NCI-H187 treated with DMSO at 0.1 percent for 48 hours (cell line): Measurements from ENCODE around the gene MT1H.

Experiments
- DNase-seq: peaks from one replicate; lab custom pipeline; 2025; lab: John Stamatoyannopoulos, UW

Gene MT1H

GRCh38 chr16:56636616-56637413, 32.8 kb upstream of the MT1H start:
- no peak for DNase-seq

GRCh38 chr16:56637814-56638750, 31.5 kb upstream of the MT1H start, which contains the start of gene MT1A:
Gene MT1A, plus strand, starts transcription at chr16:56638666. Its CDS starts 73 bp downstream, at chr16:56638739.
- no peak for DNase-seq

- DNase-seq = no peak
Measured at GRCh38 chr16:56639045-56639444, 30.6 kb upstream of the MT1H start.

GRCh38 chr16:56640076-56640475, 29.5 kb upstream of the MT1H start:
- no peak for DNase-seq

- DNase-seq = no peak
Measured at GRCh38 chr16:56641166-56641565, 28.4 kb upstream of the MT1H start.

GRCh38 chr16:56643080-56643778, 26.4 kb upstream of the MT1H start:
- no peak for DNase-seq

- no peak for DNase-seq
Measured at GRCh38 chr16:56643833-56644232, 25.8 kb upstream of the MT1H start.

GRCh38 chr16:56645311-56645710, 24.3 kb upstream of the MT1H start:
- no peak for DNase-seq

GRCh38 chr16:56645838-56646237, 23.8 kb upstream of the MT1H start:
- no peak for DNase-seq

- DNase-seq = no peak
Measured at GRCh38 chr16:56647641-56648431, 21.8 kb upstream of the MT1H start.

GRCh38 chr16:56649271-56649670, 20.3 kb upstream of the MT1H start:
- DNase-seq = no peak

- DNase-seq = no peak
Measured at GRCh38 chr16:56649820-56650219, 19.8 kb upstream of the MT1H start.

GRCh38 chr16:56651586-56651985, 18.0 kb upstream of the MT1H start, which contains the start of gene MT1B:
Gene MT1B, plus strand, starts transcription at chr16:56651886. Its CDS starts 68 bp downstream, at chr16:56651954.
- no peak for DNase-seq

GRCh38 chr16:56652600-56652999, 17.0 kb upstream of the MT1H start:
- no peak for DNase-seq

GRCh38 chr16:56653218-56653617, 16.4 kb upstream of the MT1H start:
- DNase-seq = no peak

GRCh38 chr16:56657555-56658326, 11.9 kb upstream of the MT1H start, which contains the start of gene MT1F:
Gene MT1F, plus strand, starts transcription at chr16:56657959. Its CDS starts 100 bp downstream, at chr16:56658059.
- DNase-seq = peak; percentile 13

- no peak for DNase-seq
Measured at GRCh38 chr16:56658327-56658875, 11.2 kb upstream of the MT1H start.

- DNase-seq = no peak
Measured at GRCh38 chr16:56662357-56663354, 7.0 kb upstream of the MT1H start.

GRCh38 chr16:56664506-56664905, 5.1 kb upstream of the MT1H start:
- DNase-seq = no peak
